ENCODE measurements around the gene HOXA3.

HOXA3 gene

DNA sequence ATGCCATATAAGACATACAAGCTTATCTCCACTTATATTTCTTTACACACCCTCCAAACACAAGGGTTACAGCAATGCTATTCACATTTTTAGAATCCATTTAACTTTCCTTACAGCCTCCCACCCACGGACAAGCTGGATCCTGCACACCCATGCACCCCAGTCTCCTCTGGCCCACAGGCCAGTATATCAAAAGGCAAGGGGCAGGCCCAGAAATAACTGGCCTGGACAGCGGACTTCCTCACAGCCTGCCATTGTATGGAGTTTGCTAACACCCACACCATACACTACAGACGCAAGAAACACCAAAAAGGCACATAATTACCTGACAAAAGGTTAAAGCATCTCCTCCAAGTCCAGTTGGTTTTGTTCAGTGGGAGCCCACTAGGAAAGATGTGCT is 33.8 kb downstream of the HOXA3 start:
- no peaks in the 10 kb centered on the region for H3K9me3 ChIP-seq (ENCODE audit: control insufficient read depth, insufficient read depth, low read length)
- no peaks in the 10 kb centered on the region for H4K20me1 ChIP-seq (ENCODE audit: control insufficient read depth, insufficient read depth, low read depth, low read length)
- no peaks in the 10 kb centered on the region for H3K27me3 ChIP-seq (ENCODE audit: control insufficient read depth, low read length)
- no peaks in the 10 kb centered on the region for H3K79me2 ChIP-seq (ENCODE audit: control insufficient read depth, low read length)
- no peaks in the 10 kb centered on the region for H3F3A ChIP-seq (ENCODE audit: control insufficient read depth, insufficient read depth)
- no peaks in the 10 kb centered on the region for H3K9me2 ChIP-seq (replicated peaks; ENCODE audit: control insufficient read depth, low read length)
- no peak for TF ChIP-seq CTCF (IDR thresholded peaks at IDR 0.05; ENCODE audit: low read depth, low read length, poor library complexity, severe bottlenecking)
- TF ChIP-seq EZH2phosphoT487 (IDR thresholded peaks at IDR 0.05; ENCODE audit: borderline replicate concordance, low read length) = no peak
- no peaks in the 10 kb centered on the region for H3K36me3 ChIP-seq (ENCODE audit: control insufficient read depth, low read length)
- no peak overlapping the region for H3K4me3 ChIP-seq (ENCODE audit: low read length)
- no peak overlapping the region for H3K4me2 ChIP-seq (ENCODE audit: low read length)
- no peak overlapping the region for H3K27ac ChIP-seq (ENCODE audit: low read depth, low read length)
- no peaks in the 10 kb centered on the region for H3K4me1 ChIP-seq (ENCODE audit: control insufficient read depth, low read length)

GRCh38 chr7:27117887-27118491 is 34.4 kb downstream of the HOXA3 start:
- Histone ChIP-seq H3F3A (ENCODE audit: control insufficient read depth, insufficient read depth) (no peaks in the 10 kb centered on the region), H3K4me1 (ENCODE audit: control insufficient read depth, low read length) (no peaks in the 10 kb centered on the region), H4K20me1 (ENCODE audit: control insufficient read depth, insufficient read depth, low read depth, low read length) (no peaks in the 10 kb centered on the region), H3K27ac (ENCODE audit: low read depth, low read length) (no peak overlapping the region), H3K9me2 (replicated peaks; ENCODE audit: control insufficient read depth, low read length) (no peaks in the 10 kb centered on the region), H3K4me3 (ENCODE audit: low read length) (no peak overlapping the region), H3K27me3 (ENCODE audit: control insufficient read depth, low read length) (no peaks in the 10 kb centered on the region), H3K9me3 (ENCODE audit: control insufficient read depth, insufficient read depth, low read length) (no peaks in the 10 kb centered on the region), H3K36me3 (ENCODE audit: control insufficient read depth, low read length) (no peaks in the 10 kb centered on the region), H3K4me2 (ENCODE audit: low read length) (no peak overlapping the region), H3K79me2 (ENCODE audit: control insufficient read depth, low read length) (no peaks in the 10 kb centered on the region)
- TF ChIP-seq EZH2phosphoT487 (IDR thresholded peaks at IDR 0.05; ENCODE audit: borderline replicate concordance, low read length) (no peak), CTCF (IDR thresholded peaks at IDR 0.05; ENCODE audit: low read depth, low read length, poor library complexity, severe bottlenecking) (no peak)

DNA sequence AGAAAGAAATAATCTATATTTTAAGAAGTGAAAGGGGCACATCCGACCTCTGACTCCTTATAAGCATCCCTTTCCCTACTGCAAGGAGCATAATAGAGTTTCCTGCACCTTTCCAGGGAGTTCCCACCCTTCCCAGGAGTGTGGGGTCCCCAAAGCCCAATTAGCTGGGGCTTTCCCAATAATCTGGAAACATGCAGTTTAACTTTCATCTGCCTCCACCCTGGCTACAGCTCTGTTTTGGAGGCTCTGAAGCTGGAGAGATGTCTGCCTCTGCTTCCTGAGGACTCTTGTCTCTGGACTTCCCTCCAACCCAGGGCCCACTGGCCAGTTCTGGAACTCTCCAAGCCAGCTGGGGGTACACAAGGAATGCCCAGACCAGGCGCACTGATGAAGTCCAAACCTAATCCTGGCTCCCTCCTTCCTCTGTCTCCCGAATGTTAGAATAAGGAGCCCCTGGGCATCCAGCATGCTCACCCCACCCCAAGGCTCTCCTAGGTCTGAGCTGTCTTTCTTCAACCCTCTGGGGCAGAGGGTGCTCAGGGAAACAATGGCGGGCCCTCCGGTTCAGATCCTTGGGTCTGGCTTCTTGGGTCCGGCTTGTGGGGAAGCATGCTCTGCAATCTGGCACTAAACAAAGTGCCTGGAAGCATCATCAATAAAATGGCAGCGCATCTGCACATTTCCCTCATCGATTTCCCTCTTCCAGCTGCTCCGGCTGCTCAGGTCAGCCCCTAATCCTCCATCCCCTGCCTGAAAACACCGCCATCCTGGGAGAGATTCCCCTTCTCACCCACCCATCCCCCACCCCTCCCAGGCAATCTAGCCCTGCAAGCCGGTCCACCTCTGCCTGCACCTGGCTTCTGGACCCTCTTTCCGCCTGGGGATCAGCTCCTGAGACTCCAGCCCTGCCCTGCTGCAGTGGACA is 35.2 kb downstream of the HOXA3 start:
- H3K27ac ChIP-seq (ENCODE audit: low read depth, low read length) = no peak overlapping the region
- H3K27me3 ChIP-seq (ENCODE audit: control insufficient read depth, low read length) = no peaks in the 10 kb centered on the region
- no peak overlapping the region for H3K4me3 ChIP-seq (ENCODE audit: low read length)
- H3K9me2 ChIP-seq (replicated peaks; ENCODE audit: control insufficient read depth, low read length) = no peaks in the 10 kb centered on the region
- H3K4me1 ChIP-seq (ENCODE audit: control insufficient read depth, low read length) = no peaks in the 10 kb centered on the region
- no peaks in the 10 kb centered on the region for H3K36me3 ChIP-seq (ENCODE audit: control insufficient read depth, low read length)
- no peak overlapping the region for H3K4me2 ChIP-seq (ENCODE audit: low read length)
- TF ChIP-seq CTCF (IDR thresholded peaks at IDR 0.05; ENCODE audit: low read depth, low read length, poor library complexity, severe bottlenecking) = no peak
- no peak for TF ChIP-seq EZH2phosphoT487 (IDR thresholded peaks at IDR 0.05; ENCODE audit: borderline replicate concordance, low read length)
- H3F3A ChIP-seq (ENCODE audit: control insufficient read depth, insufficient read depth) = no peaks in the 10 kb centered on the region
- H3K9me3 ChIP-seq (ENCODE audit: control insufficient read depth, insufficient read depth, low read length) = no peaks in the 10 kb centered on the region
- no peaks in the 10 kb centered on the region for H3K79me2 ChIP-seq (ENCODE audit: control insufficient read depth, low read length)
- no peaks in the 10 kb centered on the region for H4K20me1 ChIP-seq (ENCODE audit: control insufficient read depth, insufficient read depth, low read depth, low read length)

All from DOHH2 (cell line).